NCI-H1048 (cell line): ENCODE results near the gene OSBPL3.

Source experiments
- DNase-seq: peaks from one replicate; lab custom pipeline; 2025; lab: John Stamatoyannopoulos, UW

The OSBPL3 gene

DNA sequence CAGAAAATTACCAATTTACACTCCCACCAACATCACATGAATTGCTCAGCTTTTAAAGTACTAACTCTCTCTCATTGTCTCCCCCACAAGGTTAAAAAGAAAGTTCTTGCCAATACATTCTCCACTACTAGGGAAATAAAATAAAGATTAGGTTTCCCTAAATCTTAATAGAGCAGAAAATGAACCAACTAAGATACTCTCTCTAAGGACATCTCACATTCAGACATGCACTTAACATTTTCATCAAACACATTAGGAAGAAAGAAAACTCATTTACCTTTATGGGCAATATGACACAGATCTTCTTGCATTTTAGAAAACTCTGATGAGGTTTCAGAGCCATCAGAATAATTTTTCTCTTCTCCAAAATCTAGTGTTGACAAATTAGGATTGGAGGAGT lies 118.6 kb downstream of the OSBPL3 start:
- DNase-seq, result no peak

- DNase-seq, result no peak
These were observed 119.4 kb downstream of the OSBPL3 start for GRCh38 chr7:24860611-24861010.

DNA sequence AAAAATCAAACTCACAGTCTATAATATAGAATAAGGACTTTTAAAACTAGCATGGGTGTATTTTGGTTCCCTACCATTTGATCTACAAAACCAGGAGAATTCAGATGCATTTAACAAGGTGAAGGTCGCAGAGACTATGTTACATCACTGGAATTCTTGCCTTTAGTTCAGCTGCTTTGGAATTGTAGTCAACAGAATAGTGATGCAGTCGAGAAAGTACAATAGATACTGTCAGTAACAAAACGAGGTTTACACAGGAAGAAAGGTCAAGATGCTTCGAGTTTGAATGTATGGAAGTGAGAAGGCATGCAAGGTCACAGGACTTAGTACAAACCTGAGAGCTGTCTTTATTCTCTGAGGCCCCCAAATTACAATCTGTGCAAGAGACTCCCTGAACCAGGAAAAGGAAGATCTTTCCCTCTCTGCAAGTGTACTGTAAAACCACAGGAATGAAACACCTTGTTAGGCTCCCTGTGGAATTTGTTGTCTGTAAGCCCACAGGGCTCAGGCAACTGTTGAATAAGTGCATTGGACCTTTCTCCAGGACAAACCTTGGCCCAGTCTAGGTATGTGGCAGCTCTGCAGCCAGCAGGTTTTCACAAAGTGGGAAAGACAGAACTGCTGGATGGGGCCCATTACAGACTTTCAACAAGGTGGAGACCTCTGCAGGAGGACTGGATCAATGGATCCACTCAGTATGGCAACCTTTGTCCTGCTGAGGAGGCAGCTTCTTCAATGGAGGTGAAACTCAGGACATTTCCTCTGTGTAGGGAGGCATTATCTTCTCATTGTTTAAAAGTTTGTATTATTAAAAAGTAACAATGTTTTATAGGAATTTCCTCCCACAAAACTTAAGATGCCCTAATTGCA lies 121.6 kb downstream of the OSBPL3 start:
- DNase-seq, result no peak

- DNase-seq, result no peak
These were observed 122.4 kb downstream of the OSBPL3 start for GRCh38 chr7:24857623-24858022.

DNA sequence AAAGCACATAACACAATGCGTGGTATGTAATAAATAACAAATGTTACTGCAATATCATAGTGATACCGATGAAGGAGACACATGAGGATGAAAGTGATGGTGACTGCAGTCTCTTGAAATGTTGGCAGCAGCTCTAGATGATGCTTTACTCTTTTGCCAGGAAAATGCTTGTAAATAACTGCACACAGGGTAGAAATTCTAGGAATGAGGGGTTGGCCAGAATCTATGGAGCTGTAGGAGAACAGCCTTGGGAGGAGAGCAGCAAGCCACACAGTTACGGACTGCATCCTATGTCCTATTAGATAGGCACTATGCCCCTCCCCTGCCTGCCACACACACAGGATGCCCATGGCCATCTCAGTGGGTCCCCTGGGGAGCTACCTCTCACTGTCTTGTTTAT lies 125.1 kb downstream of the OSBPL3 start:
- no peak for DNase-seq

GRCh38 chr7:24851786-24852185 lies 128.2 kb downstream of the OSBPL3 start:
- no peak for DNase-seq

GRCh38 chr7:24848878-24849277 lies 131.1 kb downstream of the OSBPL3 start:
- no peak for DNase-seq

DNA sequence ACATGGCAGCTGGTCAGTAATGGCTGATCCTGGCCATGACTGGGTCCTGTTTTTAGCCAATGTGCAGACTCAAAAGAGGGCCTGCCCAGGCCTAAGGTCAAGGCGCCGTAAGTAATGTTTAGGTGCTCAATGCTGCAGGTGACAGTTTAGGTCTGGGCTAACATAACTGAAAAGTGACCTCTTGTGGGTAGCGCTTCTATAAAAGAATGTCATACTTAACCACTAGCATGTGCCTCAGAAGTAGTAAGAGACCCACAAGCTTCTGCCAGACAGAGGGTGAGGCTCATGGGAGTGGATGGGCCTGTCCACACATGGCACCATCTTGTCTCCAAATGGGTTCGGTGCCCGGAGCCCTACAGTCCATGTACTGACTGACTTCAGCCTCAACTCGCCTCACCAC lies 132.2 kb downstream of the OSBPL3 start:
- no peak for DNase-seq

- DNase-seq, result no peak
These were observed 136.1 kb downstream of the OSBPL3 start for GRCh38 chr7:24843821-24844434.

GRCh38 chr7:24842449-24843241 lies 137.3 kb downstream of the OSBPL3 start:
- no peak for DNase-seq

- DNase-seq, result no peak
These were observed 137.9 kb downstream of the OSBPL3 start for GRCh38 chr7:24842029-24842428.

DNA sequence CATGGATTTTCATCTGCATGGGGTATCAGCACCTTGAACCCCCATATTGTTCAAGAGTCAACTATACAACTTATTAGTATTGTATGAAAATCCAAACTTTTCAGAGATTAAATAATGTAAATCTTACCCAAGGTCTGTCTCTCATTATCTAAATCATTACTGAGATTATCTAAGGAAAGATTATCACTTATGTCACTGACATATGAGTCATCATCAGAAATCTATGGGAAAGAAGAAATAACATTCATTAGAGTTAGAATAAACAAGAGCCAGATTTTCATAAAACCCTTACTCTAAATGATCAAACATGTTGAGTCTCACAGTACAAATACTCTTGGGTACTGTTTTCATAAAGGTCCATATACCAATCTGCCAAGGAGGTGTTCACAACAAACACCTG lies 139.4 kb downstream of the OSBPL3 start:
- no peak for DNase-seq

DNA sequence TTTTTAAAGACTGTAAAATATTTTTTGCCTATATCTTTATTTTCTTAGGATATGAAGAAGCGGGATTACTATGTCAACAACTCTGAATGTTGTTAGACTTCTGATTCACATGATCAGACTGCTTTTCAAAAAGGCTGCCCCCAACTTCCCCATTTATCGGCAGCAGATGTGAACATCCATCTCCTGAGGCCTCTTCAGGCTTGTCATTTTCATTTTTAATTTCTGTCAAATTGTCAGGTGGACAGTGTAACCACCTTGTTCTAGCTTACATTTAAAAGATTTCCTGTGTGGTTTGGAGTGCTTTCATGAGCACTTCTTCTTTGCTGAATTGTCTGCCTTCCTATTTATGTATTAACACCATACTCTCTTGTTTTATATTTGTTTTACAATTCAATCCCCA lies 143.9 kb downstream of the OSBPL3 start:
- no peak for DNase-seq

DNA sequence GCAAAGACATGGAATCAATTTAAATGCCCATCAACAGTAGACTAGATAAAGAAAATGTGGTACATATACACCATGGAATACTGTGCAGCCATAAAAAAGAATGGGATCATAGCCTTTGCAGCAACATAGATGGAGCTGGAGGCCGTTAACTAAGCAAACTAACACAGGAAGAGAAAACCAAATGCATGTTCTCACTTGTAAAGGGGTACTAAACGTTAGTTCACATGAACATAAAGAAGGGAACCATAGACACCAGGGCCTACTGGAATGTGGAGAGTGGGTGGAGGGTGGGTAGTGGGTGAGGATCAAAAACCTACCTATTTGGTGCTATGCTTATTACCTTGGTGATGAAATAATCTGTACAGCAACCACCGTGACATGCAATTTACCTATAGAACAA lies 144.3 kb downstream of the OSBPL3 start:
- DNase-seq, result no peak

DNA sequence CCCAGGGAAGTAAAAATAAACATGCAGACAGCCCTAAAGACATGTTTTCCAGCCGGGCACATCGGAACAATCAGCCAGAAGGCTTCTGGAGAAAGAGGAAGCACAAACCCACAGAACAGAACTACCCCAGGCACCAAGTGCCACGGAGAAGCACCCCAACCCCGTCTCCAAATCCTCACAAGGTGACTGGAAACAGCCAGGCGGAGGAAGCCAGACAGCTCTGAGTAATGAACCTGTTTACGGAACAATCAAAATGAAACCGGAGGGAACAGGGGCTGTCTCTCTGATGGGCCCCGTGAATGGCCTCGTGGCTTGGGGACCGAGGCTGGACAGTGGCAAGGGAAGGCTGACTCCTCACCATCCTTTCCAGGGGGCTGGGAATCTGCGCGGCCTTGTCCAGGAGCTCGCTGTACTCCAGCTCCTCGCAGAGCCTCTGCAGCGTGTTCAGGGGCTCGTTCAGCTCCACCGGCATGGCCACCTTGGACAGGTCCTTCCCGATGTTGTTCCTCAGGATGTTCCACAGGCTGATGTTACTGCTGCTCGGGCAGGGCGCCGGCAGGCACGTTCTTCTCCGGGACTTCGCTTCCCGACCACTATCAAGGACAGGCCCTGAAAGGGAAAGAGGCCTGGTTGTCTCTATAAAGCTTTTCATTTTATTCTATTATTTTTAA lies 145.7 kb downstream of the OSBPL3 start:
- no peak for DNase-seq

DNA sequence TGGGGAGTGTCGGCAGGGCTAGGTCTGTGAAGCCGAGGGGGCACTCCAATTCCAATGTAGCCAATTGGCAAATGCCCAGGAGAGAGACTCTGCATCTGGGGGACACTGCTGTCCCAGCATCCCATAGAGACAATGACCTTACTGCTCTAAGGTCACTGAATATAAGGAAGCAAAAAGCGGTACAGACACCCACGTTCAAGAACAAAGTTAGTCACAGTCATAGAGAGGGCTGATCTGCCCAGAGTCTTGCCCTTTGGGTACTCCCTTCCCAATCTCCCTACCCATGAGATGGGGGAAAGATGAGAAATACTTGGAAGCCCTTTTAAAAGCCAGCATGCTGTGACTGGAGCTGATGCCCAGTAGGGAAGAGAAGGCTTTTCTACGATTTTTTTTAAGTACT lies 146.4 kb downstream of the OSBPL3 start:
- no peak for DNase-seq

- no peak for DNase-seq
These were observed 148.7 kb downstream of the OSBPL3 start for GRCh38 chr7:24831240-24831639.

- DNase-seq, result no peak
These were observed 149.4 kb downstream of the OSBPL3 start for GRCh38 chr7:24830440-24831050.

- no peak for DNase-seq
These were observed 150.2 kb downstream of the OSBPL3 start for GRCh38 chr7:24829787-24830186.

- DNase-seq, result no peak
These were observed 150.9 kb downstream of the OSBPL3 start for GRCh38 chr7:24828891-24829661.

GRCh38 chr7:24827589-24827988 lies 152.4 kb downstream of the OSBPL3 start:
- DNase-seq, result no peak
